A549 (cell line): ENCODE data around the gene PPP1R9B. TPM values are rescaled to one million over a fixed set of nuclear protein-coding genes. Genes with fewer than 3 reads are reported as not detected.

Source experiments
- ATAC-seq, 2 experiments: fragments of 200-7000 bp in 1 of 2; fragments of >200 bp in 1 of 2; cut with Nextera tagmentation in 1 of 2; cut with Tn5 transposase in 1 of 2; 3 replicates each; pipeline versions ENCODE4 v1.8.0 to v1.9.1; 2018 to 2020; ENCODE audit warnings: mild to moderate bottlenecking in 1 of 2, moderate library complexity in 1 of 2
- CTCF ChIA-PET: fragments of 300-600 bp; sonication (Branson Sonifier 250); formaldehyde crosslinking; extraction: SDS; loops from one replicate; lab custom pipeline; 2021; ENCODE audit warnings: antibody characterized with exemption, inconsistent platforms; lab: Yijun Ruan, JAX
- POLR2A ChIA-PET: fragments of 350-600 bp; formaldehyde crosslinking; extraction: SDS; loops from one replicate; lab custom pipeline; 2021; ENCODE audit warnings: antibody characterized with exemption, inconsistent platforms; lab: Yijun Ruan, JAX
- DNase-seq, 2 experiments: peaks; one replicate each; pipeline versions ENCODE4 v3.0.0 to v3.0.0-alpha.2; 2011 to 2016; ENCODE audit warnings: low read depth in 1 of 2, low spot score in 1 of 2
- FAIRE-seq: peaks from 2 replicates; lab custom pipeline; 2011; peaks lifted over from hg19 to GRCh38; lab: Jason Lieb, UNC
- H3K27ac ChIP-seq, 2 experiments: fragments of >200 bp; sonication (Bioruptor Twin); formaldehyde crosslinking; 3 replicates each; pipeline ENCODE4 v1.5.1; 2016 to 2017
- H3K4me1 ChIP-seq: fragments of >200 bp; sonication (Bioruptor Twin); formaldehyde crosslinking; 3 replicates; pipeline ENCODE4 v1.6.1; 2016
- H3K4me2 ChIP-seq: fragments of >200 bp; sonication (Bioruptor Twin); formaldehyde crosslinking; 3 replicates; pipeline ENCODE4 v1.6.1; 2016
- H3K4me3 ChIP-seq: fragments of >200 bp; sonication (Bioruptor Twin); formaldehyde crosslinking; 3 replicates; pipeline ENCODE4 v1.5.1; 2016
- H3K9me3 ChIP-seq: fragments of >200 bp; sonication (Bioruptor Twin); formaldehyde crosslinking; 3 replicates; pipeline ENCODE4 v1.6.1; 2016
- CBX8 ChIP-seq: fragments of 200-600 bp; sonication (generic); IDR thresholded peaks from 2 replicates; pipeline ENCODE4 v1.6.1; 2016
- CHD4 ChIP-seq: fragments of 200-600 bp; sonication (generic); IDR thresholded peaks from 2 replicates; pipeline ENCODE4 v1.6.1; 2016; ENCODE audit warnings: antibody characterized with exemption, mild to moderate bottlenecking, borderline replicate concordance
- ELK1 ChIP-seq: fragments of 150-350 bp; IDR thresholded peaks from 2 replicates; pipeline ENCODE4 v1.6.1; 2014; ENCODE audit warnings: low read depth, mild to moderate bottlenecking, low read length
- HDAC2 ChIP-seq: fragments of 200-600 bp; sonication (generic); IDR thresholded peaks from 2 replicates; pipeline ENCODE4 v1.6.1; 2016
- JUN ChIP-seq, 2 experiments: fragments of >200 bp; sonication (Bioruptor Twin); formaldehyde crosslinking; IDR thresholded peaks; 2 replicates in 1 of 2; 3 replicates in 1 of 2; pipeline ENCODE4 v1.6.1; 2016 to 2017
- JUNB ChIP-seq: fragments of >200 bp; sonication (Bioruptor Twin); formaldehyde crosslinking; IDR thresholded peaks from 2 replicates; pipeline ENCODE4 v1.6.1; 2016
- KDM1A ChIP-seq: fragments of 200-600 bp; sonication (generic); IDR thresholded peaks from 2 replicates; pipeline ENCODE4 v1.6.1; 2016; ENCODE audit warnings: low read depth, mild to moderate bottlenecking
- MAZ ChIP-seq: fragments of 150-350 bp; IDR thresholded peaks from 2 replicates; pipeline ENCODE4 v1.6.1; 2014; ENCODE audit warnings: antibody characterized with exemption, low read depth, low read length, borderline replicate concordance
- PBX3 ChIP-seq: IDR thresholded peaks from 2 replicates; pipeline ENCODE4 v1.6.1; 2012
- POLR2A ChIP-seq: IDR thresholded peaks from 2 replicates; pipeline ENCODE4 v1.6.1; 2012; ENCODE audit warnings: mild to moderate bottlenecking, low read length
- SREBF2 ChIP-seq: fragments of 450-650 bp; IDR thresholded peaks from 2 replicates; pipeline ENCODE4 v1.6.1; 2014; ENCODE audit warnings: mild to moderate bottlenecking, moderate library complexity
- TFCP2L1 ChIP-seq: fragments of 250-450 bp; sonication (Bioruptor Pico); IDR thresholded peaks from 2 replicates; pipeline ENCODE4 v1.5.0; 2021; ENCODE audit warnings: mild to moderate bottlenecking
- USF2 ChIP-seq: fragments of 450-650 bp; IDR thresholded peaks from 2 replicates; pipeline ENCODE4 v1.6.1; 2014; ENCODE audit warnings: antibody characterized with exemption
- ZC3H11A ChIP-seq: fragments of 450-650 bp; IDR thresholded peaks from 2 replicates; pipeline ENCODE4 v1.6.1; 2014; ENCODE audit warnings: antibody characterized with exemption, mild to moderate bottlenecking
- ZFP36 ChIP-seq: fragments of 450-650 bp; IDR thresholded peaks from 2 replicates; pipeline ENCODE4 v1.6.1; 2014; ENCODE audit warnings: borderline replicate concordance; ENCODE audit not compliant: partially characterized antibody
- WGBS: methylation state at CpG from one replicate; pipeline ENCODE4 v1.1.6; 2017; ENCODE audit errors: missing lambda C conversion rate; 5-methylcytosine and 5-hydroxymethylcytosine counted together
- polyA plus RNA-seq, 4 experiments: library from polyadenylated mRNA; depleted of rRNA in 3 of 4; stranded (reverse); fragments of >200 nt; fragmentation: RNase III in 1 of 4; extraction: RNeasy Plus Mini Kit Qiagen cat#74134 plus additional on column Dnase treatment in 1 of 4; gene quantifications; 2 replicates in 3 of 4; 3 replicates in 1 of 4; pipeline ENCODE4 v1.2.3, GENCODE V29; 2011 to 2017
- TF ChIP-seq, protein P1 (sequence below): IDR thresholded peaks from 2 replicates; pipeline ENCODE4 v1.6.1; 2012; ENCODE audit warnings: low read depth, borderline replicate concordance
- TF ChIP-seq, protein P2 (sequence below): fragments of 250-450 bp; sonication (Bioruptor Pico); IDR thresholded peaks from 2 replicates; pipeline ENCODE4 v1.5.0; 2020; ENCODE audit warnings: low read depth, mild to moderate bottlenecking, moderate library complexity
- TF ChIP-seq, protein P3 (sequence below): fragments of >200 bp; sonication (Bioruptor Twin); formaldehyde crosslinking; IDR thresholded peaks from 3 replicates; pipeline ENCODE4 v1.6.1; 2016

PPP1R9B gene
- polyA plus RNA-seq, 2 of the 4 experiments (the other 2 are of a cell fraction), result 22.0 to 40.6 TPM

DNA sequence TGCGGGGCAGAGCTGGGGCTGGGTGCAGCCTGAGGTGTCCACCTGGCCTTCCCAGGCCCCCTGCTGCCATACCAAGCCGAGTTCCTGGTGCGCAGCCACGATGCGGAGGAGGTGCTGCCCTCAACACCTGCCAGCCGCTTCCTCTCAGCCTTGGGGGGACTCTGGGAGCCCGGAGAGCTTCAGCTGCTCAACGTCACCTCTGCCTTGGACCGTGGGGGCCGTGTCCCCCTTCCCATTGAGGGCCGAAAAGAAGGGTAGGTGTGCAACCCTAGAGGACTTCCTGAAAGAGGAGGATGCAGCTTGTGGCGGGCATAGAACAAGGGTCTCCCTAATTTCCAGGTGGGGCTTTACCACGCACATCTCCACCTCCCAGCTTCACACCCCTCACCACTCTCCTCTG, 17.8 kb upstream of the PPP1R9B start:
- FAIRE-seq, result no peak
- POLR2A ChIA-PET, result interaction anchor here (1.9 kb wide), 1 partner anchor 9 kb away, joined by 9 read pairs; no protein-coding TSS in a partner anchor

DNA sequence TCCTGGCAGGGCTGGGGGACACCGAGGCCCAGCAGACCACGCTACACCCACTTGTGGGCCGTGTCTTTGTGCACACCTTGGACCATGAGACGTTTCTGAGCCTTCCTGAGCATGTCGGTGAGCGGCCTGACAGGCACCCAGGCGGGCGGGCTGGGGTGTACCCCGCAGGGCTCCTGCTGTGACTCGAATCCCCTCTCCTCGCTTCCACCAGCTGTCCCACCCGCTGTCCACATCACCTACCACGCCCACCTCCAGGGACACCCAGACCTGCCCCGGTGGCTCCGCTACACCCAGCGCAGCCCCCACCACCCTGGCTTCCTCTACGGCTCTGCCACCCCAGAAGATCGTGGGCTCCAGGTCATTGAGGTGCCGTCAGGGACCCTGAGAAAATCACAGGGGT, 16.9 kb upstream of the PPP1R9B start:
- ATAC-seq (no peak), FAIRE-seq (no peak), DNase-seq (no peak)
- H3K4me2 ChIP-seq, result no peak overlapping the region
- 79% methylated on average over 19 of the region's 19 CpGs for WGBS
- CTCF ChIA-PET, result interaction anchor here (0.6 to 17.0 kb wide), 10 partner anchors 10 to 128 kb away, joined by 3 to 817 read pairs (median 35); partner anchors contain the start of genes COL1A1, PPP1R9B and TMEM92
- H3K4me1 ChIP-seq, result peaks cover 16% of the 10 kb centered on the region; the same call in 2 of the 3 replicates
- POLR2A ChIA-PET, result no interaction called here
- no peak overlapping the region for H3K4me3 ChIP-seq
- peak overlapping the region in 1 of 2 experiments; percentile 33; a peak in 1 of 6 replicates for H3K27ac ChIP-seq
- H3K9me3 ChIP-seq, result no peaks in the 10 kb centered on the region
- TF ChIP-seq JUN (IDR thresholded peaks at IDR 0.05) (no peak), SREBF2 (no peak), POLR2A (no peak), KDM1A (no peak), ELK1 (no peak), TFCP2L1 (CRISPR knock-in tag) (no peak)
- TF ChIP-seq, protein P1, sequence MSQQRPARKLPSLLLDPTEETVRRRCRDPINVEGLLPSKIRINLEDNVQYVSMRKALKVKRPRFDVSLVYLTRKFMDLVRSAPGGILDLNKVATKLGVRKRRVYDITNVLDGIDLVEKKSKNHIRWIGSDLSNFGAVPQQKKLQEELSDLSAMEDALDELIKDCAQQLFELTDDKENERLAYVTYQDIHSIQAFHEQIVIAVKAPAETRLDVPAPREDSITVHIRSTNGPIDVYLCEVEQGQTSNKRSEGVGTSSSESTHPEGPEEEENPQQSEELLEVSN, result no peak
- TF ChIP-seq, protein P2, sequence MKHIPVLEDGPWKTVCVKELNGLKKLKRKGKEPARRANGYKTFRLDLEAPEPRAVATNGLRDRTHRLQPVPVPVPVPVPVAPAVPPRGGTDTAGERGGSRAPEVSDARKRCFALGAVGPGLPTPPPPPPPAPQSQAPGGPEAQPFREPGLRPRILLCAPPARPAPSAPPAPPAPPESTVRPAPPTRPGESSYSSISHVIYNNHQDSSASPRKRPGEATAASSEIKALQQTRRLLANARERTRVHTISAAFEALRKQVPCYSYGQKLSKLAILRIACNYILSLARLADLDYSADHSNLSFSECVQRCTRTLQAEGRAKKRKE (CRISPR knock-in tag), result no peak

More for the DNA sequence above, 17.8 kb upstream of the PPP1R9B start:
- Histone ChIP-seq H3K4me1 (peaks cover 18% of the 10 kb centered on the region), H3K27ac (no peak overlapping the region), H3K4me2 (no peak overlapping the region), H3K4me3 (no peak overlapping the region), H3K9me3 (no peaks in the 10 kb centered on the region)
- TF ChIP-seq CBX8 (no peak), CHD4 (no peak), HDAC2 (no peak), MAZ (no peak), ZFP36 (peak; percentile 64), PBX3 (no peak), ZC3H11A (no peak)
- TF ChIP-seq, protein P3, sequence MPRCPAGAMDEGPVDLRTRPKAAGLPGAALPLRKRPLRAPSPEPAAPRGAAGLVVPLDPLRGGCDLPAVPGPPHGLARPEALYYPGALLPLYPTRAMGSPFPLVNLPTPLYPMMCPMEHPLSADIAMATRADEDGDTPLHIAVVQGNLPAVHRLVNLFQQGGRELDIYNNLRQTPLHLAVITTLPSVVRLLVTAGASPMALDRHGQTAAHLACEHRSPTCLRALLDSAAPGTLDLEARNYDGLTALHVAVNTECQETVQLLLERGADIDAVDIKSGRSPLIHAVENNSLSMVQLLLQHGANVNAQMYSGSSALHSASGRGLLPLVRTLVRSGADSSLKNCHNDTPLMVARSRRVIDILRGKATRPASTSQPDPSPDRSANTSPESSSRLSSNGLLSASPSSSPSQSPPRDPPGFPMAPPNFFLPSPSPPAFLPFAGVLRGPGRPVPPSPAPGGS, result no peak
- no peak for DNase-seq
- WGBS, result 71% methylated on average over 13 of the region's 13 CpGs
- CTCF ChIA-PET, result interaction anchor here (0.9 to 17.0 kb wide), 22 partner anchors 10 to 191 kb away, joined by 3 to 817 read pairs (median 6); partner anchors contain the start of genes COL1A1, PPP1R9B and TMEM92
- no peak for ATAC-seq

GRCh38 chr17:50166518-50167181, 16.2 kb upstream of the PPP1R9B start:
- POLR2A ChIA-PET, result interaction anchor here (1.8 kb wide), 1 partner anchor 15 kb away, joined by 8 read pairs; no protein-coding TSS in a partner anchor
- FAIRE-seq (no peak), DNase-seq (no peak), ATAC-seq (no peak)
- Histone ChIP-seq H3K27ac (peak overlapping the region in 1 of 2 experiments; percentile 37; a peak in 2 of 6 replicates), H3K4me2 (no peak overlapping the region), H3K9me3 (no peaks in the 10 kb centered on the region), H3K4me3 (no peak overlapping the region), H3K4me1 (peaks cover 20% of the 10 kb centered on the region; the same call in 2 of the 3 replicates)
- WGBS, result 69% methylated on average over 4 of the region's 7 CpGs
- TF ChIP-seq USF2 (no peak), JUNB (no peak)
- TF ChIP-seq, protein P3, result no peak
- CTCF ChIA-PET, result interaction anchor here (0.7 to 17.0 kb wide), 11 partner anchors 8 to 130 kb away, joined by 4 to 817 read pairs (median 15); partner anchors contain the start of genes COL1A1 and PPP1R9B
